Breast epithelium (tissue), 3 donors: ENCODE results near the gene PSMG1.

Source experiments
- CTCF ChIP-seq, 3 donors: fragments of 450-650 bp; IDR thresholded peaks; one replicate each; pipeline ENCODE4 v1.5.1; 2016 to 2017; ENCODE audit warnings: antibody characterized with exemption in 3 of 3, mild to moderate bottlenecking in 3 of 3, moderate library complexity in 3 of 3
- POLR2A ChIP-seq: fragments of 450-650 bp; IDR thresholded peaks from one replicate; pipeline ENCODE4 v1.6.1; 2016; ENCODE audit warnings: antibody characterized with exemption, mild to moderate bottlenecking, moderate library complexity
- POLR2AphosphoS5 ChIP-seq, 3 donors: sonication (generic); formaldehyde crosslinking; IDR thresholded peaks; one replicate each; pipeline ENCODE4 v1.6.1; 2017; ENCODE audit warnings: antibody characterized with exemption in 3 of 3

- TF ChIP-seq CTCF (IDR thresholded peaks at IDR 0.05) (no peak), POLR2A (no peak), POLR2AphosphoS5 (IDR thresholded peaks at IDR 0.05) (no peak)
Observed at GRCh38 chr21:39182016-39182415, 1.2 kb downstream of the PSMG1 start.
